Left ventricle myocardium inferior (tissue), 1 donor: ENCODE data around the gene GRIK4. TPM values are rescaled to one million over a fixed set of nuclear protein-coding genes. Genes with fewer than 3 reads are reported as not detected.

Experiments used
- DNase-seq: peaks from one replicate; pipeline ENCODE4 v3.0.0-alpha.2; 2020
- H3K27ac ChIP-seq: fragments of 200-600 bp; replicated peaks from 2 replicates; pipeline ENCODE4 v1.8.0; 2021
- H3K27me3 ChIP-seq: fragments of 200-600 bp; 2 replicates; pipeline ENCODE4 v1.8.0; 2021; ENCODE audit warnings: low read depth
- H3K36me3 ChIP-seq: fragments of 200-600 bp; 2 replicates; pipeline ENCODE4 v1.8.0; 2021
- H3K4me1 ChIP-seq: fragments of 200-600 bp; 2 replicates; pipeline ENCODE4 v1.8.0; 2021
- H3K4me3 ChIP-seq: fragments of 200-600 bp; 2 replicates; pipeline ENCODE4 v1.8.0; 2021; ENCODE audit warnings: mild to moderate bottlenecking, moderate library complexity
- H3K9me3 ChIP-seq: fragments of 200-600 bp; replicated peaks from 2 replicates; pipeline ENCODE4 v1.8.0; 2021
- intact Hi-C: fragments of 100-400 bp; cut with micrococcal nuclease; formaldehyde crosslinking; loops from one replicate; pipeline ENCODE4 v1.11.0; 2022
- total RNA-seq: library from RNA; stranded (reverse); fragmentation: NEBNext Ultra II Directional; extraction: Animal tissue kit (Norgen Biotek cat#: 25700); gene quantifications from one replicate; pipeline ENCODE4 v1.2.1, GENCODE V29; 2021
- TF ChIP-seq, protein P1 (sequence below): fragments of 200-600 bp; IDR thresholded peaks from 2 replicates; pipeline ENCODE4 v1.8.0; 2021; ENCODE audit warnings: antibody characterized with exemption, mild to moderate bottlenecking, borderline replicate concordance
- donor health status: DM: no; HTN: yes; CAD: no; lungs with severe emphysema.

Gene GRIK4
- total RNA-seq, 1 donor from 2014 or later, result 0.16 TPM

DNA sequence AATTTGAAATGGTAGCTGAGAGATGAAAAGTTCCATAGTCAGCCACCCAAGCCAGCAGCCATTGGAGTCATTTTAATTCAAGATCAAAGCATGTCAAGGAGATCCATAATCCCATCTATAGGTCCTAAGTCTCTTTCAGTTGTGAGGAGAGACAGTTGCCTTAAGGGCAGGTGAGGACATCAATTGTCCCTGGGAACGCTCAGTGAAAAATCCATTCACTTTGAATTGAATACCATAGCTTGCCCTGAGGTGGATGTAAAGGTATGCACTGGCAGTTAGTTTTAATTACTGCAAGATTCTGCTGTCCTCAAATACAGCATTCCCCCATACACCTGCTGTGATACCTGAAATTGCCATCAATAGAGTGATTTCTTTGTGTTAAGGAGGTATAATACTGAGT lies 487.0 kb downstream of the GRIK4 start:
- no peak overlapping the region for H3K27ac ChIP-seq
- TF ChIP-seq, protein P1, sequence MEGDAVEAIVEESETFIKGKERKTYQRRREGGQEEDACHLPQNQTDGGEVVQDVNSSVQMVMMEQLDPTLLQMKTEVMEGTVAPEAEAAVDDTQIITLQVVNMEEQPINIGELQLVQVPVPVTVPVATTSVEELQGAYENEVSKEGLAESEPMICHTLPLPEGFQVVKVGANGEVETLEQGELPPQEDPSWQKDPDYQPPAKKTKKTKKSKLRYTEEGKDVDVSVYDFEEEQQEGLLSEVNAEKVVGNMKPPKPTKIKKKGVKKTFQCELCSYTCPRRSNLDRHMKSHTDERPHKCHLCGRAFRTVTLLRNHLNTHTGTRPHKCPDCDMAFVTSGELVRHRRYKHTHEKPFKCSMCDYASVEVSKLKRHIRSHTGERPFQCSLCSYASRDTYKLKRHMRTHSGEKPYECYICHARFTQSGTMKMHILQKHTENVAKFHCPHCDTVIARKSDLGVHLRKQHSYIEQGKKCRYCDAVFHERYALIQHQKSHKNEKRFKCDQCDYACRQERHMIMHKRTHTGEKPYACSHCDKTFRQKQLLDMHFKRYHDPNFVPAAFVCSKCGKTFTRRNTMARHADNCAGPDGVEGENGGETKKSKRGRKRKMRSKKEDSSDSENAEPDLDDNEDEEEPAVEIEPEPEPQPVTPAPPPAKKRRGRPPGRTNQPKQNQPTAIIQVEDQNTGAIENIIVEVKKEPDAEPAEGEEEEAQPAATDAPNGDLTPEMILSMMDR, result no peak
- intact Hi-C loops, result no loop called here
- no peak overlapping the region for H3K4me3 ChIP-seq
- H3K36me3 ChIP-seq, result no peaks in the 10 kb centered on the region
- no peaks in the 10 kb centered on the region for H3K9me3 ChIP-seq
- no peaks in the 10 kb centered on the region for H3K4me1 ChIP-seq
- no peak for DNase-seq
- peaks cover 43% of the 10 kb centered on the region for H3K27me3 ChIP-seq

DNA sequence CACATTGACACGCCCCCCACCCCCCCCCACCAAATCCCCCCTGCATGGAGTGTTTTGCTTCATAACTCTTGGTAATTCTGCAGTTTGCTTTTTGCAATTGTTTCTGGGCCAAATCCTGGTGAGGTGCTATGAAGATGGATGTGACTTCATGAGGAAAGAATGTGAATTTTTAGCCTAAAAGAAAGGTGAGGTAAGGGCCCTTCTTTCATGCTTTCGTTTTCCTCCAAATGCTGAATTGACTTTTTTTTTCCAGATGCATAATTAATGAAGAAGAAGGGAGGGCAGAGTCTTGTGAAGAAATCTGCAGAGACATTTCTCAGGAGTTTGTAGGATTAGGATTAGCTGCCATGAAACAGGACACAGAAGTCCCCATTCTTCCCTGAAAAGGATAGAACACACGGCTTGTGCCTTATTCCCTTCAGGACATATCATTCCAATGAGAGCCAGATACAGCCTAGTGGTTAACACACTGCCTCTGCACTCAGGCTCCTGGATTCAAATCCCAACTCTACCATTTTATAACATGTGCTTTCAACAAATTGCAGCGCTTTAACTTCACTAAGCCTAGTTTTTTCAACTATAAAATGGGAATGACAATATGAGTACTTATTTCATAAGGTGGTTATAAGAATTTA lies 492.8 kb downstream of the GRIK4 start:
- DNase-seq, result no peak
- TF ChIP-seq, protein P1, result no peak
- H3K4me3 ChIP-seq, result no peak overlapping the region
- intact Hi-C loops, result no loop called here
- H3K36me3 ChIP-seq, result no peaks in the 10 kb centered on the region
- peaks cover 18% of the 10 kb centered on the region for H3K27me3 ChIP-seq
- H3K27ac ChIP-seq, result no peak overlapping the region
- H3K4me1 ChIP-seq, result no peaks in the 10 kb centered on the region
- no peaks in the 10 kb centered on the region for H3K9me3 ChIP-seq

DNA sequence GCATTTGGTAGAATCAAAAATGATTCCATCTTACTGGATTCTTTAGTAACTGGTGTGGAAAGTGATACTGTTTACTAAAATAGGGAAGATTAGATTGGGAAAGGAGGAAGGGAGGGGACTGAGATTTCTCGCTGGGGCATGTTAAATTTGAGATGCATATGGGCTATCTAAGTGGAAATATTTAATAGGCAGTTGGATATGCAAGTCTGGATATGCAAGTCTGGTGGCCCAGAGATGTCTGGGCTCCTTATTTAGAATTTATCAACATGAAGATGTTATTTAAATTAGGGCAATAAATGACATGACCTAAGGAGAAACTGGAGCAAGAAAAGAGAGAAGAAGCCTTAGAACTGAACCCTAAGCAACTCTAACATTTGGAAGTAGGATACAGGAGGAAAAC lies 495.4 kb downstream of the GRIK4 start:
- DNase-seq, result no peak
- no peaks in the 10 kb centered on the region for H3K36me3 ChIP-seq
- intact Hi-C loops, result no loop called here

DNA sequence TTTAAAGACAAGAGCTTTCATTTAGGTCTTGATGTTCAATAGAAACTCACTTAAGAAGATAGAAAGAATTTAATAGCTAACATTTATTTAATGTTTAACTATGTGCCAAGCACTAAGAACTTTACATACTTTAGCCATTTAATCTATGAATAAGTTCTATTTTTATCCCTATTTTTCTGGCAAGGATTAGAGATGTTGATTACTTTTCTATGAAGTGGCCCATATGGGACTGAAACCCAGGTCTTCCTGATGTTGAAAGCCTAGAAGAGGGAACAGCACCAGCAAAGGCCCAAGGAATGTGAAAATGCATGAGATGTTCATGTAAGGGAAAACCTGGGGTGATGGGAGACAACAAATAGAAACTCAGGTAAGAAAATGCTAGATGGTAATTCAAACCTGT lies 497.0 kb downstream of the GRIK4 start:
- intact Hi-C loops, result no loop called here
- TF ChIP-seq, protein P1, result no peak

More for the DNA sequence above, 495.4 kb downstream of the GRIK4 start:
- H3K4me3 ChIP-seq, result no peak overlapping the region
- H3K9me3 ChIP-seq, result no peaks in the 10 kb centered on the region
- H3K27ac ChIP-seq, result no peak overlapping the region
- no peaks in the 10 kb centered on the region for H3K4me1 ChIP-seq
- H3K27me3 ChIP-seq, result peaks cover 5% of the 10 kb centered on the region
- TF ChIP-seq, protein P1, result no peak

DNA sequence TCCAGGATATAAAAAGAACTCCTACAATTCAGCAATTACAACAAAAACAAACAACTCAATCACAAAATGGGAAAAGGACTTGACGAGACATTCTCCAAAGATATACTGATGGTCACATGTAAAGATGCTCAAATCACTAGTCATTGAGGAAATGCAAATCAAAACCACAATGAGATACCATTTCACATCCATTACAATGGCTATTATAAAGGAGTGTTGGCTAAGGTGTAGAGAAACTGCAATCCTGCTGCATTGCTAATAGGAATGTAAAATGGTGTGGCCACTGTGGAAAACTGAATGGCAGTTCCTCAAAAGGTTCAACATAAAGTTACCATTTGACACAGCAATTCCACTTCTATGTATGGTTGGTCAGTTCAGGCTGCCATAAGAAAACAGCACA lies 500.5 kb downstream of the GRIK4 start:
- Histone ChIP-seq H3K4me3 (no peak overlapping the region), H3K27ac (no peak overlapping the region), H3K9me3 (peaks cover 5% of the 10 kb centered on the region), H3K27me3 (no peaks in the 10 kb centered on the region), H3K36me3 (no peaks in the 10 kb centered on the region), H3K4me1 (no peaks in the 10 kb centered on the region)
- no peak for DNase-seq
- intact Hi-C loops, result no loop called here
- TF ChIP-seq, protein P1, result no peak

More for the DNA sequence above, 497.0 kb downstream of the GRIK4 start:
- Histone ChIP-seq H3K27ac (no peak overlapping the region), H3K36me3 (no peaks in the 10 kb centered on the region), H3K27me3 (peaks cover 5% of the 10 kb centered on the region), H3K9me3 (no peaks in the 10 kb centered on the region), H3K4me1 (no peaks in the 10 kb centered on the region), H3K4me3 (no peak overlapping the region)
- DNase-seq, result no peak
